K562 (cell line): Measurements from ENCODE around the gene GRAMD4. TPM values are rescaled to one million over a fixed set of nuclear protein-coding genes. Genes with fewer than 3 reads are reported as not detected.

Experiments
- ATAC-seq: fragments of 200-7000 bp; cut with Tn5 transposase; 3 replicates; pipeline ENCODE4 v1.9.1; 2020; ENCODE audit warnings: moderate library complexity
- BruUV-seq: library from RNA; stranded (reverse); fragments of 400-500 nt; replicated peaks from 2 replicates; lab custom pipeline; 2021; lab: Mats Ljungman, UMichigan
- CTCF ChIA-PET: fragments of 300-600 bp; formaldehyde crosslinking; extraction: SDS; loops from one replicate; lab custom pipeline; 2021; ENCODE audit warnings: low intra/inter-chr PET ratio; lab: Yijun Ruan, JAX
- POLR2A ChIA-PET: fragments of 300-600, 350-650 bp; sonication (Branson Sonifier 250); formaldehyde crosslinking; extraction: SDS; loops from one replicate; lab custom pipeline; 2021; ENCODE audit warnings: antibody characterized with exemption, inconsistent platforms; lab: Yijun Ruan, JAX
- DNase-seq, 4 experiments: peaks; one replicate each; pipeline versions ENCODE4 v3.0.0 to v3.0.0-alpha.2; 2011 to 2018; ENCODE audit warnings: low spot score in 3 of 4, mixed read lengths in 3 of 4; ENCODE audit errors: extremely low read depth in 1 of 4
- FAIRE-seq: peaks from 2 replicates; lab custom pipeline; 2011; peaks lifted over from hg19 to GRCh38; lab: Jason Lieb, UNC
- H2AFZ ChIP-seq: 2 replicates; pipeline ENCODE4 v1.6.0; 2011; ENCODE audit warnings: low read depth, low read length, control low read depth, inconsistent platforms
- H3K27ac ChIP-seq: fragments of 200-600 bp; 3 replicates; pipeline ENCODE4 v1.8.0; 2011; ENCODE audit warnings: low read depth, mild to moderate bottlenecking, control low read depth, inconsistent platforms, low read length, moderate library complexity, mixed read lengths; ENCODE audit errors: extremely low read depth
- H3K27me3 ChIP-seq, 2 experiments: fragments of 300-600 bp in 1 of 2; 2 replicates in 1 of 2; 3 replicates in 1 of 2; pipeline versions ENCODE4 v1.6.0 to v1.8.0; 2011; ENCODE audit warnings: inconsistent platforms in 2 of 2, low read length in 2 of 2, mild to moderate bottlenecking in 1 of 2, mixed read lengths in 1 of 2, moderate library complexity in 1 of 2; ENCODE audit not compliant: control insufficient read depth in 2 of 2, insufficient read depth in 2 of 2
- H3K36me3 ChIP-seq: fragments of 300-600 bp; 3 replicates; pipeline ENCODE4 v1.8.0; 2011; ENCODE audit warnings: mild to moderate bottlenecking, low read length, inconsistent platforms; ENCODE audit not compliant: control insufficient read depth, insufficient read depth
- H3K4me1 ChIP-seq, 2 experiments: fragments of 200-600 bp in 1 of 2; replicated peaks in 1 of 2; 2 replicates in 1 of 2; 3 replicates in 1 of 2; pipeline versions ENCODE4 v1.5.1 to v1.8.0; 2011; ENCODE audit warnings: inconsistent platforms in 2 of 2, low read length in 2 of 2, mild to moderate bottlenecking in 1 of 2, mixed read lengths in 1 of 2, moderate library complexity in 1 of 2; ENCODE audit not compliant: control insufficient read depth in 2 of 2, insufficient read depth in 2 of 2
- H3K4me2 ChIP-seq: 2 replicates; pipeline ENCODE4 v1.6.1; 2011; ENCODE audit warnings: low read length, control low read depth, inconsistent platforms, mixed read lengths; ENCODE audit not compliant: insufficient read depth
- H3K4me3 ChIP-seq: fragments of 200-600 bp; sonication (generic), shearing (Covaris generic); 2 replicates; pipeline ENCODE4 v1.5.1; 2016; ENCODE audit warnings: control low read depth, inconsistent platforms
- H3K79me2 ChIP-seq: fragments of 200-600 bp; 3 replicates; pipeline ENCODE4 v1.8.0; 2011; ENCODE audit warnings: low read length, inconsistent platforms; ENCODE audit not compliant: control insufficient read depth, insufficient read depth
- H3K9ac ChIP-seq, 2 experiments: 2 replicates each; pipeline versions ENCODE4 v1.6.0 to v1.6.1; 2011; ENCODE audit warnings: low read depth in 2 of 2, low read length in 2 of 2, control low read depth in 1 of 2, inconsistent platforms in 1 of 2, mild to moderate bottlenecking in 1 of 2, mixed read lengths in 1 of 2; ENCODE audit not compliant: insufficient read depth in 1 of 2
- H3K9me1 ChIP-seq: one replicate; pipeline ENCODE4 v1.6.0; 2011; ENCODE audit warnings: inconsistent platforms, mild to moderate bottlenecking, low read length, moderate library complexity; ENCODE audit not compliant: control insufficient read depth, insufficient read depth
- H3K9me3 ChIP-seq: replicated peaks from 2 replicates; pipeline ENCODE4 v1.5.1; 2011; ENCODE audit warnings: low read depth, low read length, inconsistent platforms; ENCODE audit not compliant: control insufficient read depth, insufficient read depth
- H4K20me1 ChIP-seq: replicated peaks from 2 replicates; pipeline ENCODE4 v1.6.1; 2011; ENCODE audit warnings: low read length, inconsistent platforms, mixed read lengths; ENCODE audit not compliant: control insufficient read depth, insufficient read depth
- BCOR ChIP-seq: fragments of 450-650 bp; IDR thresholded peaks from 2 replicates; pipeline ENCODE4 v1.6.1; 2016
- ELK1 ChIP-seq: sonication (generic); formaldehyde crosslinking; IDR thresholded peaks from 2 replicates; pipeline ENCODE4 v1.8.1; 2022; ENCODE audit warnings: missing genetic modification reagents
- ETS2 ChIP-seq: IDR thresholded peaks from 2 replicates; pipeline ENCODE4 v1.6.1; 2016; ENCODE audit warnings: borderline replicate concordance, missing genetic modification characterization, mild to moderate bottlenecking, moderate library complexity, missing compliant biosample characterization; ENCODE audit not compliant: poor library complexity, severe bottlenecking
- MIER1 ChIP-seq: fragments of 450-650 bp; IDR thresholded peaks from 2 replicates; pipeline ENCODE4 v1.6.1; 2016; ENCODE audit warnings: antibody characterized with exemption, mild to moderate bottlenecking, low read depth
- NCOA1 ChIP-seq: fragments of 450-650 bp; IDR thresholded peaks from 2 replicates; pipeline ENCODE4 v1.6.1; 2016; ENCODE audit warnings: low read depth
- ZKSCAN1 ChIP-seq: fragments of 150-350 bp; IDR thresholded peaks from 2 replicates; pipeline ENCODE4 v1.6.1; 2016; ENCODE audit warnings: low read depth, low read length
- ZNF146 ChIP-seq: IDR thresholded peaks from one replicate; pipeline ENCODE4 v1.6.1; 2018; ENCODE audit warnings: missing compliant biosample characterization; ENCODE audit not compliant: unreplicated experiment
- WGBS: fragments of 100-300 bp; shearing (Covaris generic); methylation state at CpG from one replicate; pipeline ENCODE4 v1.1.6; 2016; ENCODE audit warnings: low coverage, mixed read lengths; ENCODE audit not compliant: insufficient coverage; ENCODE audit errors: missing lambda C conversion rate; 5-methylcytosine and 5-hydroxymethylcytosine counted together
- in situ Hi-C: fragments of 300-500 bp; cut with MboI; formaldehyde crosslinking; loops from 4 replicates; pipeline ENCODE4 v1.15.0; 2018; ENCODE audit warnings: inconsistent platforms, mixed read lengths
- intact Hi-C: fragments of 100-400 bp; cut with micrococcal nuclease; formaldehyde crosslinking; loops from 2 replicates; pipeline ENCODE4 v1.14.2; 2022
- polyA plus RNA-seq, 8 experiments: library from polyadenylated mRNA; depleted of rRNA in 4 of 8; stranded (reverse) in 5 of 8; unstranded in 3 of 8; fragments of >200 nt; fragmentation: Nextera tagmentation in 2 of 8; fragmentation: Illumina TruSeq in 1 of 8; extraction: Ambion mirVana in 2 of 8; extraction: Trizol in 1 of 8; gene quantifications; 2 replicates each; pipeline versions ENCODE4 v1.2.1 to v1.2.3, GENCODE V29; 2011 to 2014; ENCODE audit warnings: inconsistent platforms in 1 of 8, missing spikeins in 1 of 8
- total RNA-seq, 7 experiments: library from RNA; depleted of rRNA in 6 of 7; stranded (reverse); fragments of >200 nt in 6 of 7; fragmentation: Illumina TruSeq in 2 of 7; extraction: Trizol in 2 of 7; gene quantifications; 2 replicates each; pipeline versions ENCODE4 v1.2.1 to v1.2.3, GENCODE V29; 2011 to 2021; ENCODE audit warnings: low replicate concordance in 1 of 7

The GRAMD4 gene
- total and polyA plus RNA-seq, 9 of the 15 experiments (the other 6 are each of a cell fraction or from before 2014, with no cell fraction given) = 0.18 to 44.8 (median 18.6) TPM

GRCh38 chr22:46607483-46608114 lies 12.6 kb upstream of the GRAMD4 start:
- H3K79me2 ChIP-seq = peaks cover 64% of the 10 kb centered on the region

GRCh38 chr22:46609175-46609690 lies 11.0 kb upstream of the GRAMD4 start:
- DNase-seq (no peak), FAIRE-seq (no peak), ATAC-seq (no peak)
- Histone ChIP-seq H3K4me1 (peaks cover 4 to 48% of the 10 kb centered on the region in 2 experiments; a peak in 3 of 5 replicates), H3K27ac (no peak overlapping the region), H3K9me1 (no peaks in the 10 kb centered on the region), H3K9me3 (peaks cover 1% of the 10 kb centered on the region; the same call in 1 of the 2 replicates), H3K27me3 (no peaks in the 10 kb centered on the region), H4K20me1 (no peaks in the 10 kb centered on the region), H3K4me3 (no peak overlapping the region), H2AFZ (no peak overlapping the region), H3K79me2 (peaks cover 80% of the 10 kb centered on the region), H3K36me3 (peaks cover 2% of the 10 kb centered on the region; the same call in 1 of the 3 replicates), H3K4me2 (no peak overlapping the region), H3K9ac (peak overlapping the region in 1 of 2 experiments; percentile 80; a peak in 2 of 4 replicates)
- no TSS peak for BruUV-seq
- CTCF ChIA-PET = no interaction called here
- in situ Hi-C loops = no loop called here
- TF ChIP-seq NCOA1 (no peak), ETS2 (no peak), ELK1 (CRISPR knock-in tag) (no peak), MIER1 (no peak), BCOR (no peak)
- intact Hi-C loops = no loop called here
- WGBS = 97% methylated on average over 7 of the region's 17 CpGs
- POLR2A ChIA-PET = interaction anchor here (0.6 to 0.7 kb wide), 2 partner anchors 25 to 48 kb away, joined by 3 read pairs; no protein-coding TSS in a partner anchor

More at GRCh38 chr22:46607483-46608114, 12.6 kb upstream of the GRAMD4 start:
- WGBS = 89% methylated on average over 21 of the region's 27 CpGs
- DNase-seq = no peak
- TF ChIP-seq ZKSCAN1 (peak; percentile 55; the same call in 1 of the 2 replicates), ZNF146 (CRISPR knock-in tag) (no peak)
- TF ChIP-seq, all 486 proteins: peak for 1
- Histone ChIP-seq H2AFZ (no peak overlapping the region), H3K4me1 (peaks cover 6 to 36% of the 10 kb centered on the region in 2 experiments; a peak in 3 of 5 replicates), H3K27me3 (no peaks in the 10 kb centered on the region), H3K4me2 (no peak overlapping the region), H3K36me3 (peaks cover 2% of the 10 kb centered on the region; the same call in 1 of the 3 replicates), H3K27ac (no peak overlapping the region), H3K9me3 (no peaks in the 10 kb centered on the region), H4K20me1 (no peaks in the 10 kb centered on the region), H3K9me1 (no peaks in the 10 kb centered on the region), H3K4me3 (no peak overlapping the region), H3K9ac (peak overlapping the region in 1 of 2 experiments; percentile 43; a peak in 1 of 4 replicates)
- ChIA-PET POLR2A (interaction anchor here (0.7 kb wide), 1 partner anchor 1073 kb away, joined by 3 read pairs; no protein-coding TSS in a partner anchor), CTCF (no interaction called here)
- FAIRE-seq = no peak
- in situ Hi-C loops = no loop called here
- intact Hi-C loops = no loop called here
- no peak for ATAC-seq
- no TSS peak for BruUV-seq
